NB4 (cell line): ENCODE results near the gene AP3S2.
"Not testable (repeated sequence)": the region's sequence is repeated elsewhere in the genome, so short reads cannot be mapped to it uniquely, and the experiment has no call there.

ENCODE experiments used
- CTCF ChIP-seq: IDR thresholded peaks from one replicate; pipeline ENCODE4 v1.5.1; 2012; ENCODE audit warnings: low read depth, low read length
- MAX ChIP-seq: IDR thresholded peaks from 2 replicates; pipeline ENCODE4 v1.6.1; 2011; ENCODE audit warnings: low read depth, low read length
- MYC ChIP-seq: IDR thresholded peaks from 2 replicates; pipeline ENCODE4 v1.6.1; 2011; ENCODE audit warnings: low read depth, low read length
- POLR2A ChIP-seq: IDR thresholded peaks from 2 replicates; pipeline ENCODE4 v1.6.1; 2011; ENCODE audit warnings: mild to moderate bottlenecking; ENCODE audit not compliant: insufficient read length; ENCODE audit errors: extremely low read depth

DNA sequence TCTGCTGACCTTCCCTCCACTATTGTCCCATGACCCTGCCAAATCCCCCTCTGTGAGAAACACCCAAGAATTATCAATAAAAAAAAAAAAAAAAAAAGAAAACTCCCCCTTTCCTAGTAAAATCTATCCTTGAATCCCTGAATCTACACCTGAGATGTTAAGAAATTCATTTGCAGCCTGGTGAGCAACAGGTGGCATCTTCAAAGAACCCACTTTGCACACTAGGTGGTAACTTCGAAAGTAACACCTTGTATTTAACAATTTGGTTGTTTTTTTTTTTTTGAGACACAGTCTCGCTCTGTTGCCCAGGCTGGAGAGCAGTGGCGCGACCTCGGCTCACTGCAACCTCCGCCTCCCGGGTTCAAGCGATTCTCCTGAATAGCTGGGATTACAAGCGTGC, 24.3 kb downstream of the AP3S2 start:
- not testable (repeated sequence) for TF ChIP-seq POLR2A, CTCF, MAX, MYC
